Thymus (tissue), 11 donors: Measurements from ENCODE around the gene PDLIM1. TPM values are rescaled to one million over a fixed set of nuclear protein-coding genes. Genes with fewer than 3 reads are reported as not detected.

Experiments
- DNase-seq, 9 donors: peaks; one replicate each; pipeline ENCODE4 v3.0.0-alpha.2; 2013; ENCODE audit warnings: low spot score in 9 of 9, low read depth in 6 of 9, missing footprints in 1 of 9
- H3K27ac ChIP-seq, 2 donors: one replicate each; pipeline ENCODE4 v1.5.1; 2013; ENCODE audit warnings: control low read depth in 1 of 2, low read depth in 1 of 2, low read length in 1 of 2, mild to moderate bottlenecking in 1 of 2, moderate library complexity in 1 of 2
- H3K27me3 ChIP-seq, 2 donors: one replicate each; pipeline ENCODE4 v1.5.1; 2013; ENCODE audit warnings: low read length in 1 of 2; ENCODE audit not compliant: control insufficient read depth in 2 of 2, insufficient read depth in 1 of 2
- H3K36me3 ChIP-seq, 2 donors: one replicate each; pipeline ENCODE4 v1.5.1; 2013; ENCODE audit warnings: low read length in 1 of 2, mild to moderate bottlenecking in 1 of 2, moderate library complexity in 1 of 2; ENCODE audit not compliant: control insufficient read depth in 2 of 2, insufficient read depth in 2 of 2
- H3K4me1 ChIP-seq, 2 donors: one replicate each; pipeline ENCODE4 v1.5.1; 2013; ENCODE audit warnings: low read length in 2 of 2; ENCODE audit not compliant: control insufficient read depth in 2 of 2, insufficient read depth in 2 of 2
- H3K4me3 ChIP-seq, 2 donors: one replicate each; pipeline ENCODE4 v1.5.1; 2013; ENCODE audit warnings: low read length in 2 of 2, control low read depth in 1 of 2, mild to moderate bottlenecking in 1 of 2
- H3K9me3 ChIP-seq, 2 donors: one replicate each; pipeline ENCODE4 v1.5.1; 2013; ENCODE audit warnings: low read length in 1 of 2, mild to moderate bottlenecking in 1 of 2; ENCODE audit not compliant: control insufficient read depth in 2 of 2, insufficient read depth in 1 of 2
- WGBS: extraction: QIAGEN DNeasy Blood & Tissue Kit; methylation state at CpG from one replicate; pipeline ENCODE4 v1.1.7; 2013; 5-methylcytosine and 5-hydroxymethylcytosine counted together
- polyA plus RNA-seq: library from polyadenylated mRNA; stranded (reverse); fragments of 200-250 nt; gene quantifications from one replicate; pipeline ENCODE4 v1.2.3, GENCODE V29; 2013
- total RNA-seq: library from RNA; stranded (reverse); fragments of 120-200 nt; gene quantifications from one replicate; pipeline ENCODE4 v1.2.4, GENCODE V29; 2013
- donor health status: healthy.

PDLIM1 gene
- total and polyA plus RNA-seq, 2 donors = 18.2 to 316 TPM

- H3K4me1 ChIP-seq = no peaks in the 10 kb centered on the region
- H3K9me3 ChIP-seq = no peaks in the 10 kb centered on the region
- H3K27me3 ChIP-seq = no peaks in the 10 kb centered on the region
- peaks cover 0 to 3% of the 10 kb centered on the region in 2 donors for H3K36me3 ChIP-seq
- no peak overlapping the region for H3K27ac ChIP-seq
- WGBS = 95% methylated on average over 3 of the region's 3 CpGs
- no peak overlapping the region for H3K4me3 ChIP-seq
- no peak for DNase-seq
Observed at GRCh38 chr10:95254629-95255028, 36.2 kb downstream of the PDLIM1 start.

GRCh38 chr10:95253686-95254085 lies 37.1 kb downstream of the PDLIM1 start:
- peaks cover 0 to 2% of the 10 kb centered on the region in 2 donors for H3K4me1 ChIP-seq
- H3K36me3 ChIP-seq = no peaks in the 10 kb centered on the region
- H3K4me3 ChIP-seq = no peak overlapping the region
- no peak overlapping the region for H3K27ac ChIP-seq
- DNase-seq = no peak
- WGBS = 94% methylated on average over 2 of the region's 2 CpGs
- H3K9me3 ChIP-seq = no peaks in the 10 kb centered on the region
- H3K27me3 ChIP-seq = no peaks in the 10 kb centered on the region

GRCh38 chr10:95253007-95253406 lies 37.8 kb downstream of the PDLIM1 start:
- H3K9me3 ChIP-seq = no peaks in the 10 kb centered on the region
- no peaks in the 10 kb centered on the region for H3K27me3 ChIP-seq
- H3K4me3 ChIP-seq = no peak overlapping the region
- H3K27ac ChIP-seq = no peak overlapping the region
- H3K4me1 ChIP-seq = peaks cover 0 to 5% of the 10 kb centered on the region in 2 donors
- no peak for DNase-seq
- 84% methylated on average over 2 of the region's 2 CpGs for WGBS
- H3K36me3 ChIP-seq = no peaks in the 10 kb centered on the region

GRCh38 chr10:95250856-95251255 lies 39.9 kb downstream of the PDLIM1 start:
- Histone ChIP-seq H3K27me3 (no peaks in the 10 kb centered on the region), H3K36me3 (no peaks in the 10 kb centered on the region), H3K9me3 (no peaks in the 10 kb centered on the region), H3K27ac (no peak overlapping the region), H3K4me1 (peaks cover 0 to 18% of the 10 kb centered on the region in 2 donors), H3K4me3 (no peak overlapping the region)
- 93% methylated on average over 4 of the region's 4 CpGs for WGBS
- no peak for DNase-seq

DNA sequence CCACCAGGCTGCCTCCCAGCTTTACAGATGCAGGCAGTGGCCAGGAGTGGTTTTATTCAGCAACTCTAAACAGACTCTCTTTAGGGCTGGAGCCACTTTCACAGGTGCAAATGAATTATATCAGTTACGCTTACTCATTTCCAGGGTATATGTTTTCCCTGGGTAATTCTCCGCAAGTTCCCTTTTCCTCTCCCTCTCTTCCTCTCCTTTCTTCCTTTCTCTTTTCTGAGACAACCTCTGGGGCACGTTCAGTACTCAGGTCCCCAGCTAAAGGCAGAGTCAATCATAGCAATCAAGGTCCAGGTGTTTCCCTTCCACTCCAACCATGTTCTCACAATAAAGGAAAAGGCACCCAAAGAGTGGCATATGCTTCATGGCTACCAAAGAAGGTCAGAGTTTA lies 41.3 kb downstream of the PDLIM1 start:
- H3K36me3 ChIP-seq = no peaks in the 10 kb centered on the region
- no peaks in the 10 kb centered on the region for H3K9me3 ChIP-seq
- no peak for DNase-seq
- H3K27ac ChIP-seq = no peak overlapping the region
- H3K27me3 ChIP-seq = no peaks in the 10 kb centered on the region
- no peak overlapping the region for H3K4me3 ChIP-seq
- WGBS = 63% methylated on average over 3 of the region's 3 CpGs
- H3K4me1 ChIP-seq = peaks cover 0 to 27% of the 10 kb centered on the region in 2 donors

- H3K27ac ChIP-seq = no peak overlapping the region
- no peak for DNase-seq
- H3K9me3 ChIP-seq = no peaks in the 10 kb centered on the region
- no peaks in the 10 kb centered on the region for H3K36me3 ChIP-seq
- H3K4me1 ChIP-seq = peaks cover 0 to 31% of the 10 kb centered on the region in 2 donors
- H3K27me3 ChIP-seq = no peaks in the 10 kb centered on the region
- no peak overlapping the region for H3K4me3 ChIP-seq
- 85% methylated on average over 3 of the region's 3 CpGs for WGBS
Observed at GRCh38 chr10:95248989-95249388, 41.8 kb downstream of the PDLIM1 start.

DNA sequence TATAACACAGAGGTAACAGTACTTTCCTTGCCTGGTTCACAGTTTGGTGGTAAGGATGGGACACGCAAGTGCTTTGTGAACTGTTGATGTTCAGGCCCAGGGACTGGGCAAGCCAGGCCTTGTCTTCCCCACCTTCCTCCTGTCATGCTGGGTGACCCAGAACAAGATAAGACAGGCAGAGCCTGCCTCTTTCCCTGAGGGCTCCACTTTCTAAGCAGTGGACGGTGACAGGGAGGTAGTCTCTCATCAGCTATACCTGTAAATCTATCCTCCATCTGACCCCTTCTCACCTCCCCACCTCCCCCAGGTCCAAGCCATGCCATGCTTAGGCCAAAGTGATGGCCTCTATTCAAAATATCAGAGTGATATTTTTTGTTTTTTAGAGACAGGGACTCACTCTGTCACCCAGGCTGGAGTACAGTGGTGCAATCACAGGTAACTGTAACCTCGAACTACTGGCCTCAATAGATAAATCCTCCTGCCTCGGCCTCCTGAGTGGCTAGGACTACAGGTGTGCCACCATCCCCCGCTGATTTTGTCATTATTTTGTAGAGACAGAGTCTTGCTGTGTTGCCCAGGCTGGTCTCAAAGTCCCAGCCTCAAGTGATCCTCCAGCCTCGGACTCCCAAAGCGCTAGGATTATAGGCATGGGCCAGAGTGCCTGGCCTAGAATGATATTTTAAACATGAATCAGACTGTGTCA lies 42.8 kb downstream of the PDLIM1 start:
- H3K4me1 ChIP-seq = peaks cover 0 to 31% of the 10 kb centered on the region in 2 donors
- no peaks in the 10 kb centered on the region for H3K27me3 ChIP-seq
- no peaks in the 10 kb centered on the region for H3K36me3 ChIP-seq
- no peaks in the 10 kb centered on the region for H3K9me3 ChIP-seq
- DNase-seq = no peak
- peak overlapping the region; percentile 12 to 36 for H3K27ac ChIP-seq
- WGBS = 95% methylated on average over 7 of the region's 7 CpGs
- no peak overlapping the region for H3K4me3 ChIP-seq

GRCh38 chr10:95247200-95247880 lies 43.5 kb downstream of the PDLIM1 start:
- no peaks in the 10 kb centered on the region for H3K9me3 ChIP-seq
- no peaks in the 10 kb centered on the region for H3K36me3 ChIP-seq
- no peaks in the 10 kb centered on the region for H3K27me3 ChIP-seq
- H3K4me1 ChIP-seq = peaks cover 0 to 36% of the 10 kb centered on the region in 2 donors
- 97% methylated on average over 6 of the region's 6 CpGs for WGBS
- H3K27ac ChIP-seq = peak overlapping the region; percentile 12 to 36
- DNase-seq = no peak
- H3K4me3 ChIP-seq = no peak overlapping the region

GRCh38 chr10:95246582-95247051 lies 44.2 kb downstream of the PDLIM1 start:
- H3K36me3 ChIP-seq = no peaks in the 10 kb centered on the region

More at GRCh38 chr10:95246582-95247051, 44.2 kb downstream of the PDLIM1 start:
- 13% methylated on average over 1 of the region's 1 CpG for whole genome bisulfite sequencing
- Histone ChIP-seq H3K9me3 (no peaks in the 10 kb centered on the region), H3K27ac (peak overlapping the region in 1 of 2 donors; percentile 36), H3K4me1 (peaks cover 0 to 39% of the 10 kb centered on the region in 2 donors), H3K4me3 (no peak overlapping the region), H3K27me3 (no peaks in the 10 kb centered on the region)
- DNase-seq = peak; percentile 46 to 88 (median 77)
